Measurements from ENCODE around the gene DOK6. TPM values are rescaled to one million over a fixed set of nuclear protein-coding genes. Genes with fewer than 3 reads are reported as not detected.

DOK6 gene
- total RNA-seq, 4 donors from 2014 or later: 0.20 to 0.37 (median 0.30) TPM

GRCh38 chr18:69638056-69638455 is 237.4 kb downstream of the DOK6 start:
- 0 to 57% methylated on average over 1 of the region's 1 CpG for WGBS, 2 donors (ENCODE audit: low coverage in 1 of 2)
- TF ChIP-seq POLR2AphosphoS5 (IDR thresholded peaks at IDR 0.05) (no peak), POLR2A (IDR thresholded peaks at IDR 0.05) (no peak), EP300 (IDR thresholded peaks at IDR 0.05; ENCODE audit: low read depth) (no peak), CTCF (IDR thresholded peaks at IDR 0.05) (no peak)
- in situ Hi-C loops (cut with MboI; ENCODE audit: low pct_ligation_motif_present in 1 of 4, low pct_unique_long_range_greater_than_20kb in 1 of 4, low sequenced_read_pairs in 3 of 4): no loop called here
- Histone ChIP-seq H3K27ac (no peak overlapping the region), H3K27me3 (no peaks in the 10 kb centered on the region), H3K4me3 (no peak overlapping the region), H3K36me3 (no peaks in the 10 kb centered on the region), H3K9me3 (no peaks in the 10 kb centered on the region), H3K4me1 (no peaks in the 10 kb centered on the region)
- no peak for DNase-seq
- intact Hi-C loops (cut with DNase I; ENCODE audit: low total_unique reads): no loop called here

GRCh38 chr18:69647702-69648101 is 247.0 kb downstream of the DOK6 start:
- 53 to 65% methylated on average over 3 of the region's 3 CpGs for WGBS, 2 donors (ENCODE audit: low coverage in 1 of 2)
- no peaks in the 10 kb centered on the region for H3K36me3 ChIP-seq
- TF ChIP-seq EP300 (IDR thresholded peaks at IDR 0.05; ENCODE audit: low read depth) (no peak), POLR2A (IDR thresholded peaks at IDR 0.05) (no peak), CTCF (IDR thresholded peaks at IDR 0.05) (no peak), POLR2AphosphoS5 (IDR thresholded peaks at IDR 0.05) (no peak)
- no peaks in the 10 kb centered on the region for H3K9me3 ChIP-seq
- in situ Hi-C loops (cut with MboI; ENCODE audit: low pct_ligation_motif_present in 1 of 4, low pct_unique_long_range_greater_than_20kb in 1 of 4, low sequenced_read_pairs in 3 of 4) (no loop called here), intact Hi-C loops (cut with DNase I; ENCODE audit: low total_unique reads) (no loop called here)
- H3K4me3 ChIP-seq: no peak overlapping the region
- H3K27ac ChIP-seq: no peak overlapping the region
- no peak for DNase-seq
- H3K4me1 ChIP-seq: no peaks in the 10 kb centered on the region
- no peaks in the 10 kb centered on the region for H3K27me3 ChIP-seq

GRCh38 chr18:69648486-69648885 is 247.8 kb downstream of the DOK6 start:
- Histone ChIP-seq H3K4me1 (no peaks in the 10 kb centered on the region), H3K27me3 (no peaks in the 10 kb centered on the region), H3K4me3 (no peak overlapping the region), H3K36me3 (no peaks in the 10 kb centered on the region), H3K27ac (no peak overlapping the region), H3K9me3 (no peaks in the 10 kb centered on the region)
- in situ Hi-C loops (cut with MboI; ENCODE audit: low pct_ligation_motif_present in 1 of 4, low pct_unique_long_range_greater_than_20kb in 1 of 4, low sequenced_read_pairs in 3 of 4) (no loop called here), intact Hi-C loops (cut with DNase I; ENCODE audit: low total_unique reads) (no loop called here)
- no peak for DNase-seq
- WGBS, 2 donors (ENCODE audit: low coverage in 1 of 2): 50% methylated on average over 3 of the region's 3 CpGs
- TF ChIP-seq POLR2A (IDR thresholded peaks at IDR 0.05) (no peak), EP300 (IDR thresholded peaks at IDR 0.05; ENCODE audit: low read depth) (no peak), POLR2AphosphoS5 (IDR thresholded peaks at IDR 0.05) (no peak), CTCF (IDR thresholded peaks at IDR 0.05) (no peak)

- no peak for TF ChIP-seq CTCF (IDR thresholded peaks at IDR 0.05)
- no peak for TF ChIP-seq POLR2A (IDR thresholded peaks at IDR 0.05)
- TF ChIP-seq EP300 (IDR thresholded peaks at IDR 0.05; ENCODE audit: low read depth): no peak
- no peak for TF ChIP-seq POLR2AphosphoS5 (IDR thresholded peaks at IDR 0.05)
- Histone ChIP-seq H3K27ac (no peak overlapping the region), H3K4me1 (no peaks in the 10 kb centered on the region), H3K36me3 (no peaks in the 10 kb centered on the region), H3K27me3 (no peaks in the 10 kb centered on the region), H3K9me3 (no peaks in the 10 kb centered on the region), H3K4me3 (no peak overlapping the region)
- intact Hi-C loops (cut with DNase I; ENCODE audit: low total_unique reads): no loop called here
- WGBS, 2 donors (ENCODE audit: low coverage in 1 of 2): 32 to 47% methylated on average over 2 of the region's 2 CpGs
- DNase-seq: no peak
- in situ Hi-C loops (cut with MboI; ENCODE audit: low pct_ligation_motif_present in 1 of 4, low pct_unique_long_range_greater_than_20kb in 1 of 4, low sequenced_read_pairs in 3 of 4): no loop called here
These were observed 249.0 kb downstream of the DOK6 start for GRCh38 chr18:69649684-69650083.

All from transverse colon (tissue), 4 donors.